Keratinocyte (primary cell): ENCODE data around the gene MS4A3. TPM values are rescaled to one million over a fixed set of nuclear protein-coding genes. Genes with fewer than 3 reads are reported as not detected.

Experiments used
- DNase-seq: peaks from one replicate; pipeline ENCODE4 v3.0.0-alpha.2; 2011; ENCODE audit warnings: low read depth, missing footprints, low spot score
- FAIRE-seq: peaks from 2 replicates; lab custom pipeline; 2011; peaks lifted over from hg19 to GRCh38; lab: Jason Lieb, UNC
- H2AFZ ChIP-seq: 2 replicates; pipeline ENCODE4 v1.6.0; 2012; ENCODE audit warnings: low read length, control low read depth, inconsistent platforms; ENCODE audit not compliant: control insufficient read depth
- H3K27ac ChIP-seq: 2 replicates; pipeline ENCODE4 v1.5.1; 2011; ENCODE audit warnings: low read length; ENCODE audit not compliant: control insufficient read depth, insufficient read depth
- H3K27me3 ChIP-seq: 3 replicates; pipeline ENCODE4 v1.6.0; 2011; ENCODE audit warnings: low read length; ENCODE audit not compliant: control insufficient read depth, insufficient read depth; ENCODE audit errors: extremely low read depth
- H3K36me3 ChIP-seq, 2 experiments: 2 replicates in 1 of 2; 3 replicates in 1 of 2; pipeline ENCODE4 v1.5.1; 2011; ENCODE audit warnings: low read length in 2 of 2, mild to moderate bottlenecking in 1 of 2; ENCODE audit not compliant: control insufficient read depth in 2 of 2, insufficient read depth in 2 of 2; ENCODE audit errors: extremely low read depth in 1 of 2
- H3K4me1 ChIP-seq: 3 replicates; pipeline ENCODE4 v1.5.1; 2011; ENCODE audit warnings: low read length; ENCODE audit not compliant: control insufficient read depth, insufficient read depth; ENCODE audit errors: extremely low read depth
- H3K4me2 ChIP-seq: 3 replicates; pipeline ENCODE4 v1.6.0; 2011; ENCODE audit warnings: low read depth, low read length; ENCODE audit not compliant: control insufficient read depth, insufficient read depth; ENCODE audit errors: extremely low read depth
- H3K4me3 ChIP-seq, 3 experiments: fragments of 200-600 bp in 1 of 3; sonication (generic) in 1 of 3; 2 replicates in 2 of 3; 3 replicates in 1 of 3; pipeline ENCODE4 v1.5.1; 2011 to 2016; ENCODE audit warnings: low read length in 3 of 3, mild to moderate bottlenecking in 3 of 3, control low read depth in 2 of 3, inconsistent platforms in 1 of 3, low read depth in 1 of 3, mixed read lengths in 1 of 3, mixed run types in 1 of 3, moderate library complexity in 1 of 3; ENCODE audit not compliant: control insufficient read depth in 2 of 3, insufficient read depth in 2 of 3; ENCODE audit errors: extremely low read depth in 1 of 3
- H3K79me2 ChIP-seq: 2 replicates; pipeline ENCODE4 v1.6.0; 2012; ENCODE audit warnings: low read length; ENCODE audit not compliant: control insufficient read depth, insufficient read depth
- H3K9ac ChIP-seq: 3 replicates; pipeline ENCODE4 v1.6.0; 2011; ENCODE audit warnings: low read length; ENCODE audit not compliant: control insufficient read depth, insufficient read depth; ENCODE audit errors: extremely low read depth
- H3K9me1 ChIP-seq: 3 replicates; pipeline ENCODE4 v1.6.0; 2011; ENCODE audit warnings: low read length; ENCODE audit not compliant: control insufficient read depth, insufficient read depth; ENCODE audit errors: extremely low read depth
- H3K9me3 ChIP-seq: 2 replicates; pipeline ENCODE4 v1.5.1; 2012; ENCODE audit warnings: low read depth, low read length; ENCODE audit not compliant: control insufficient read depth
- H4K20me1 ChIP-seq: 3 replicates; pipeline ENCODE4 v1.6.0; 2011; ENCODE audit warnings: low read length; ENCODE audit not compliant: control insufficient read depth, insufficient read depth; ENCODE audit errors: extremely low read depth
- EZH2 ChIP-seq: IDR thresholded peaks from one replicate; pipeline ENCODE4 v1.6.1; 2012; ENCODE audit warnings: inconsistent platforms, mild to moderate bottlenecking, low read length, moderate library complexity
- dilution Hi-C: fragments of 300-500 bp; cut with MboI; formaldehyde crosslinking; loops from one replicate; pipeline ENCODE4 v1.7.0; 2020; ENCODE audit warnings: low sequenced_read_pairs; ENCODE audit not compliant: extremely low pct_ligation_motif_present
- polyA plus RNA-seq, 5 experiments: library from polyadenylated mRNA; depleted of rRNA in 3 of 5; stranded (reverse) in 3 of 5; stranded (forward) in 1 of 5; unstranded in 1 of 5; fragments of >200 nt; gene quantifications; 1 replicate in 1 of 5; 2 replicates in 3 of 5; 3 replicates in 1 of 5; pipeline versions ENCODE4 v1.2.1 to v1.2.3, GENCODE V29; 2011 to 2012; ENCODE audit warnings: missing spikeins in 2 of 5, low read depth in 1 of 5, low replicate concordance in 1 of 5
- TF ChIP-seq, protein P1 (sequence below), 3 experiments: IDR thresholded peaks in 1 of 3; conservative IDR thresholded peaks in 1 of 3; optimal IDR thresholded peaks in 1 of 3; 2 replicates in 2 of 3; 3 replicates in 1 of 3; pipeline versions ENCODE3 to v1.5.1; 2011; ENCODE audit warnings: low read length in 3 of 3, mild to moderate bottlenecking in 3 of 3, moderate library complexity in 2 of 3, control low read depth in 1 of 3, inconsistent platforms in 1 of 3; ENCODE audit not compliant: insufficient read depth in 2 of 3; ENCODE audit errors: extremely low read depth in 1 of 3

MS4A3 gene
- polyA plus RNA-seq, 1 donor (not counting 4 experiments of a cell fraction or from before 2014, with no cell fraction given), result not detected

DNA sequence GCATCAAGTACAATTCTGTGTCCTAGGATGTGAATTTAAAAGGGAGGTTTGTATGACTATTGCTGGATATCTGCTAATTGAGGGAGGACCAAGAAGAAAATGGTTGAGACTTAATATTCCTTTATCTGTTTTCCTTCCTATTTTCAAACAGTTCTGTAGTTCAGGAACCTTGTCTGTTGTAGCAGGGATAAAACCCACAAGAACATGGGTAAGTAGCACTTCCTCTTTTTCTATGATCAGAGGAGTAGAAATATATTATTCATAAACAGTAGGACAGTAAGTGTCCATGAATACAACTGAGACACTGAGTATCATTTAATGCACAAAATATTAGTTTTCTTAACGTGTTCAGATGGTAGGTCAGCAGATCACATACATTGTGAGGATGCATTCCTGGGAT, 7.6 kb downstream of the MS4A3 start:
- no peaks in the 10 kb centered on the region for H3K4me1 ChIP-seq
- H3K4me2 ChIP-seq, result no peak overlapping the region
- no peaks in the 10 kb centered on the region for H3K9me1 ChIP-seq
- no peak overlapping the region for H3K4me3 ChIP-seq
- no peak overlapping the region for H2AFZ ChIP-seq
- H4K20me1 ChIP-seq, result no peaks in the 10 kb centered on the region
- H3K79me2 ChIP-seq, result no peaks in the 10 kb centered on the region
- H3K27ac ChIP-seq, result no peak overlapping the region
- no peak overlapping the region for H3K9ac ChIP-seq
- H3K9me3 ChIP-seq, result no peaks in the 10 kb centered on the region
- no peak for TF ChIP-seq EZH2
- TF ChIP-seq, protein P1, sequence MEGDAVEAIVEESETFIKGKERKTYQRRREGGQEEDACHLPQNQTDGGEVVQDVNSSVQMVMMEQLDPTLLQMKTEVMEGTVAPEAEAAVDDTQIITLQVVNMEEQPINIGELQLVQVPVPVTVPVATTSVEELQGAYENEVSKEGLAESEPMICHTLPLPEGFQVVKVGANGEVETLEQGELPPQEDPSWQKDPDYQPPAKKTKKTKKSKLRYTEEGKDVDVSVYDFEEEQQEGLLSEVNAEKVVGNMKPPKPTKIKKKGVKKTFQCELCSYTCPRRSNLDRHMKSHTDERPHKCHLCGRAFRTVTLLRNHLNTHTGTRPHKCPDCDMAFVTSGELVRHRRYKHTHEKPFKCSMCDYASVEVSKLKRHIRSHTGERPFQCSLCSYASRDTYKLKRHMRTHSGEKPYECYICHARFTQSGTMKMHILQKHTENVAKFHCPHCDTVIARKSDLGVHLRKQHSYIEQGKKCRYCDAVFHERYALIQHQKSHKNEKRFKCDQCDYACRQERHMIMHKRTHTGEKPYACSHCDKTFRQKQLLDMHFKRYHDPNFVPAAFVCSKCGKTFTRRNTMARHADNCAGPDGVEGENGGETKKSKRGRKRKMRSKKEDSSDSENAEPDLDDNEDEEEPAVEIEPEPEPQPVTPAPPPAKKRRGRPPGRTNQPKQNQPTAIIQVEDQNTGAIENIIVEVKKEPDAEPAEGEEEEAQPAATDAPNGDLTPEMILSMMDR (optimal IDR thresholded peaks at IDR 0.05 in 1 of 3, IDR thresholded peaks at IDR 0.05 in 1 of 3, conservative IDR thresholded peaks at IDR 0.05 in 1 of 3; ENCODE audit: extremely low read depth in 1 of 3, insufficient read depth in 2 of 3, low read length in 3 of 3), result no peak
- H3K36me3 ChIP-seq, result no peaks in the 10 kb centered on the region
- H3K27me3 ChIP-seq, result no peaks in the 10 kb centered on the region
- FAIRE-seq (no peak), DNase-seq (no peak)
- dilution Hi-C loops, result no loop called here

DNA sequence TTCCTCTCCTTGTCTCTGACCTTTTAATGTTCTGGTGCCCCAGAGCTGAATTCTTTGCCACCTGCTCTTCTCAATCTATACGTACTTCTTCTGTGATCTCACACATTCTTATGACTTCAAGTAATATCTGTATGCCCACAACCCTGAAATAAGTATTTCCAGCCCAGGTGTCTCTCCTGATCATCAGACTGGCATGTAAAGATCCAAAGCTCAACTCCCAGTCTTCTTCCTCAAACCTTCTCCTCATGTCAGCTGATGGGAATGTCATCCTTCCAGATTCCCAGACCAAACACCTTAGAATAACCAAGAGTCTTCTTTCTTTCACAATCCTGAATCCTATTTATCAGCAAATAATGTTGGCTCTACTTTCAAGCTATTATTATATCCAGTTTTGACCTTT, 9.3 kb downstream of the MS4A3 start:
- no peaks in the 10 kb centered on the region for H3K4me1 ChIP-seq
- no peaks in the 10 kb centered on the region for H3K79me2 ChIP-seq
- no peaks in the 10 kb centered on the region for H3K36me3 ChIP-seq
- no peak overlapping the region for H3K9ac ChIP-seq
- no peak overlapping the region for H3K4me3 ChIP-seq
- H3K4me2 ChIP-seq, result no peak overlapping the region
- H3K9me1 ChIP-seq, result no peaks in the 10 kb centered on the region
- TF ChIP-seq EZH2, result no peak
- TF ChIP-seq, protein P1 (optimal IDR thresholded peaks at IDR 0.05 in 1 of 3, IDR thresholded peaks at IDR 0.05 in 1 of 3, conservative IDR thresholded peaks at IDR 0.05 in 1 of 3; ENCODE audit: extremely low read depth in 1 of 3, insufficient read depth in 2 of 3, low read length in 3 of 3), result no peak
- H3K27ac ChIP-seq, result no peak overlapping the region
- no peaks in the 10 kb centered on the region for H4K20me1 ChIP-seq
- H3K27me3 ChIP-seq, result no peaks in the 10 kb centered on the region
- H2AFZ ChIP-seq, result no peak overlapping the region
- dilution Hi-C loops, result no loop called here
- no peak for FAIRE-seq
- H3K9me3 ChIP-seq, result no peaks in the 10 kb centered on the region
- DNase-seq, result no peak
